Stimulated activated CD8-positive, alpha-beta memory T cell treated with anti-CD3 and anti-CD28 coated beads, Interleukin-4, amount 100 ng/mL, for 4 hours (primary cell): ENCODE results near the gene CYTH2.
"Not testable (repeated sequence)": the region's sequence is repeated elsewhere in the genome, so short reads cannot be mapped to it uniquely, and the experiment has no call there.

Experiments
- DNase-seq, 2 donors: peaks; one replicate each; pipeline ENCODE4 v3.0.0-alpha.2; 2020; ENCODE audit warnings: low read depth in 2 of 2, low spot score in 1 of 2

CYTH2 gene

GRCh38 chr19:48477067-48477685 lies 8.0 kb downstream of the CYTH2 start:
- DNase-seq, result no peak

- DNase-seq, result no peak
These were observed 8.6 kb downstream of the CYTH2 start for GRCh38 chr19:48477698-48478338.

- no peak for DNase-seq
These were observed 9.4 kb downstream of the CYTH2 start for GRCh38 chr19:48478339-48479256.

- no peak for DNase-seq
These were observed 10.5 kb downstream of the CYTH2 start for GRCh38 chr19:48479686-48480085.

- no peak for DNase-seq
These were observed 11.0 kb downstream of the CYTH2 start for GRCh38 chr19:48480183-48480557.

- no peak for DNase-seq
These were observed 11.7 kb downstream of the CYTH2 start for GRCh38 chr19:48480558-48481500.

GRCh38 chr19:48481846-48482639 lies 12.9 kb downstream of the CYTH2 start:
- no peak for DNase-seq

GRCh38 chr19:48483301-48483700 lies 14.1 kb downstream of the CYTH2 start:
- DNase-seq, result no peak

- no peak for DNase-seq
These were observed 15.2 kb downstream of the CYTH2 start for GRCh38 chr19:48484247-48484893.

- DNase-seq, result no peak
These were observed 15.9 kb downstream of the CYTH2 start for GRCh38 chr19:48484931-48485612.

GRCh38 chr19:48486706-48487105 lies 17.5 kb downstream of the CYTH2 start:
- not testable (repeated sequence) for DNase-seq

GRCh38 chr19:48487544-48487943 lies 18.4 kb downstream of the CYTH2 start:
- no peak for DNase-seq

GRCh38 chr19:48487948-48488347 lies 18.8 kb downstream of the CYTH2 start:
- DNase-seq, result no peak

GRCh38 chr19:48488478-48488877 lies 19.3 kb downstream of the CYTH2 start:
- not testable (repeated sequence) for DNase-seq

GRCh38 chr19:48489608-48490216 lies 20.5 kb downstream of the CYTH2 start:
- peak; percentile 46 to 69 for DNase-seq

GRCh38 chr19:48490981-48491792 lies 22.0 kb downstream of the CYTH2 start:
- peak in 1 of 2 donors; percentile 52 for DNase-seq

- DNase-seq, result no peak
These were observed 22.6 kb downstream of the CYTH2 start for GRCh38 chr19:48491793-48492123.
